Parathyroid adenoma (tissue), 2 donors: ENCODE measurements around the gene BIN1.

Source experiments
- H2AFZ ChIP-seq: fragments of 300-600 bp; sonication (generic); one replicate; pipeline ENCODE4 v1.7.0; 2017; ENCODE audit warnings: antibody characterized with exemption, mild to moderate bottlenecking
- H3K27ac ChIP-seq: fragments of 300-600 bp; sonication (generic); one replicate; pipeline ENCODE4 v1.7.0; 2017
- H3K27me3 ChIP-seq: fragments of 300-600 bp; sonication (generic); one replicate; pipeline ENCODE4 v1.7.0; 2017; ENCODE audit warnings: low read length; ENCODE audit not compliant: control insufficient read depth, insufficient read depth
- H3K36me3 ChIP-seq: fragments of 300-600 bp; sonication (generic); one replicate; pipeline ENCODE4 v1.7.0; 2017; ENCODE audit warnings: low read length; ENCODE audit not compliant: control insufficient read depth, insufficient read depth
- H3K4me1 ChIP-seq: fragments of 300-600 bp; sonication (generic); one replicate; pipeline ENCODE4 v1.7.0; 2017; ENCODE audit warnings: control low read depth
- H3K4me2 ChIP-seq: fragments of 300-600 bp; sonication (generic); one replicate; pipeline ENCODE4 v1.7.0; 2017; ENCODE audit warnings: low read length
- H3K4me3 ChIP-seq: fragments of 300-600 bp; sonication (generic); one replicate; pipeline ENCODE4 v1.7.0; 2017; ENCODE audit warnings: low read depth, low read length
- H3K79me2 ChIP-seq: fragments of 300-600 bp; sonication (generic); one replicate; pipeline ENCODE4 v1.7.0; 2017; ENCODE audit warnings: control low read depth
- H3K9ac ChIP-seq: fragments of 300-600 bp; sonication (generic); one replicate; pipeline ENCODE4 v1.7.0; 2017; ENCODE audit warnings: mild to moderate bottlenecking
- H3K9me3 ChIP-seq: fragments of 300-600 bp; sonication (generic); one replicate; pipeline ENCODE4 v1.7.0; 2017; ENCODE audit warnings: low read length; ENCODE audit not compliant: control insufficient read depth
- TF ChIP-seq, protein P1 (sequence below): fragments of 300-600 bp; sonication (generic); IDR thresholded peaks from one replicate; pipeline ENCODE4 v1.7.0; 2017; ENCODE audit warnings: antibody characterized with exemption, mild to moderate bottlenecking
- donor health status: primary hyperparathyroidism.

The BIN1 gene

DNA sequence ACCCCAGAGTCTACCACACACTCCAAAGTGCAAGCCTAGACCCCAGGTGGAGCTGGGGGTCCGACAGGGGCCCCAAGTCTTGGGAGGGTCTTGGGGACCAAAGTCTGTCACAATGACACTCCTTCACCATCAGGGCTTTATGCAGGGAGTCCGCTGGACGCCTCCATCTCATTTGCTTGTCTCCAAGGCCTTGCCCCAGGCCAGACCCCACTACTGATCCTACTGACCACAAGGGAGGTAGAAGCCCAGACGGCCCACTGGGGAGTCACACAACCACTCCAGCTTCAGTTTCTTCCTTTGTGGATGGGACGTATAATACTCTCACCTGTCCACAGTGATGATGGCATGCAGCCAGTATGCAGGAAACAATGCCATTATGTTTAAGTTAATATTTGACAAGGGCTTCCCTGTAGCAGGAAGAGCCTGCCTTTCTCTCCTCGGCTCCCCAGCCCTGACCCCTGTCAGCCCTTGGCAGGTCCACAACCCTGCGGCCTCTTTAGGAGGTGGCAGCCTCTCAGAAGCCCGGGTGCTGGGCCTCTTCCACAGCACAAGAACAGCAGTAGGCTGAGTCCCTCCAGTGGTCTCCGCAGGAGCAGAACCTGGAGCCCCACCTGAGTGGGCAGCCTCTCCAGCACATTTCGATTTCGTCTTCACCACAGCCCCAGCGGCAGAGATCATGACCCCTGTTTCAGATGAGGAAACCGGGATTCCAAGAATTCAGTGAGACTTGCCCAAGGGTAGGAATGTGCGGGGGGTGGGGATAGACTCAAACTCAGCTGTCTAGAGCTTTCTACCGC, 6.5 kb downstream of the BIN1 start:
- H3K27ac ChIP-seq = no peak overlapping the region
- TF ChIP-seq, protein P1, sequence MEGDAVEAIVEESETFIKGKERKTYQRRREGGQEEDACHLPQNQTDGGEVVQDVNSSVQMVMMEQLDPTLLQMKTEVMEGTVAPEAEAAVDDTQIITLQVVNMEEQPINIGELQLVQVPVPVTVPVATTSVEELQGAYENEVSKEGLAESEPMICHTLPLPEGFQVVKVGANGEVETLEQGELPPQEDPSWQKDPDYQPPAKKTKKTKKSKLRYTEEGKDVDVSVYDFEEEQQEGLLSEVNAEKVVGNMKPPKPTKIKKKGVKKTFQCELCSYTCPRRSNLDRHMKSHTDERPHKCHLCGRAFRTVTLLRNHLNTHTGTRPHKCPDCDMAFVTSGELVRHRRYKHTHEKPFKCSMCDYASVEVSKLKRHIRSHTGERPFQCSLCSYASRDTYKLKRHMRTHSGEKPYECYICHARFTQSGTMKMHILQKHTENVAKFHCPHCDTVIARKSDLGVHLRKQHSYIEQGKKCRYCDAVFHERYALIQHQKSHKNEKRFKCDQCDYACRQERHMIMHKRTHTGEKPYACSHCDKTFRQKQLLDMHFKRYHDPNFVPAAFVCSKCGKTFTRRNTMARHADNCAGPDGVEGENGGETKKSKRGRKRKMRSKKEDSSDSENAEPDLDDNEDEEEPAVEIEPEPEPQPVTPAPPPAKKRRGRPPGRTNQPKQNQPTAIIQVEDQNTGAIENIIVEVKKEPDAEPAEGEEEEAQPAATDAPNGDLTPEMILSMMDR = no peak
- H3K36me3 ChIP-seq = no peaks in the 10 kb centered on the region
- no peak overlapping the region for H3K9ac ChIP-seq
- H3K4me2 ChIP-seq = no peak overlapping the region
- H3K4me3 ChIP-seq = no peak overlapping the region
- no peaks in the 10 kb centered on the region for H3K27me3 ChIP-seq
- H2AFZ ChIP-seq = no peak overlapping the region
- H3K79me2 ChIP-seq = peaks cover 83% of the 10 kb centered on the region
- H3K4me1 ChIP-seq = peaks cover 54% of the 10 kb centered on the region
- no peaks in the 10 kb centered on the region for H3K9me3 ChIP-seq

DNA sequence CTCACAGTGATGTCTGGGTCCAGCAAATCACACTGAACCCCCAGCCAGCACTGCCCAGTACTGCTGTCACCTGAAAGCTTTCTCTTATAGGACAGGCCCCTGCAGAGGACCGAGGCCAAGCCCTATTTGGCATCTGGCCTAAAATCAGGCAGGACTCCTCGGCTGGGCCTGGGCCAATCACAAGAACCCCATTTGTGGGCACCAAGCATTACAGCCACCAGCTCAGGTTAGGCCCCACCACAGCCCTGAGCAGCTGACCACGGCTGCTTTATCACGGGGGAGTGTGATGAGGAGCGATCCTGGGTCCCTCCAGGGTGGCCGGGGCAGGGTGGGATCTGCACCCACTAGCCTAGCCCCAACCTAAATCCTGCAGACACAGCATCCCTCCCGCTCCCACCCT, 8.2 kb downstream of the BIN1 start:
- Histone ChIP-seq H3K4me2 (no peak overlapping the region), H3K4me3 (no peak overlapping the region), H3K4me1 (peaks cover 57% of the 10 kb centered on the region), H3K36me3 (no peaks in the 10 kb centered on the region), H3K79me2 (peaks cover 69% of the 10 kb centered on the region), H3K27me3 (no peaks in the 10 kb centered on the region), H3K9me3 (no peaks in the 10 kb centered on the region), H3K27ac (no peak overlapping the region), H3K9ac (no peak overlapping the region), H2AFZ (no peak overlapping the region)
- TF ChIP-seq, protein P1 = no peak

DNA sequence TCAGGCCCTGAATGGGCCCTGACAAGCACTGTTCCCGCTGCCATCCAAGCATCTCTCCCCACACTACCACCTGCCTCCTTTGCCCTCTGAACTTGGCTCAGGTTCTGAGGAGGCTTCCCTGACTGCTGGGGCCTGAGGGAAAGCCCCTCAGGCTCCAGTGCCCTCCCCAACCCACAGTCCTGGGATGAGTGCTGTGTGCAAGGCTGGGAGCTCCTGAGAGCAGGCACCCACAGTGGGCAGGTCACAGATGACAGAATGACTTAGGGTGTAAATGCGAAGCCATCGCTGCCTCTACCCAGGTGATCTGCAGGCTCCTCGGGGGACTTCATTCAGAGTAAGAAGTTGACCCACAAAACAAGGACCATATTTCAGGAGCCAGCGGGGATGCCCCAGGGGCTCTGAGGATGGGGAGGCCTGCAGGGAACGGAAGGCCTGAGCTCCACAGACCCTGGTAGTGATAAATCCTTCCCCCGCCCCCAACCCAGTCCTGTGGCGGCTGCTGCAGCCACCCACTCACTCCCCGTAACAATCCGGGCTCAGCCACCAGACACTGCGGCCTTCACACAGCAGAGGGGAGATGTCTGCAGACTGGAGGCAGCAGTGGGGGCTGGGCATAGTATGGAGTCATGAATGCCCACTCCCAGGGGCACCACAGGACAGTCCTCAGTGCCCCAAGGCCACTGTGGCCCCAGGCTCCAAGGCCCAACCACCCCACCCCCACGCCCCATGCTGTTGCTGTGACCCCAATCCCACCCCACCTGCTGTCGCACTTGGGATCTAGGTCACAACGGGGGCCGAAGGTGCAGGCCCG, 8.9 kb downstream of the BIN1 start:
- H2AFZ ChIP-seq = no peak overlapping the region
- no peaks in the 10 kb centered on the region for H3K9me3 ChIP-seq
- no peak overlapping the region for H3K4me3 ChIP-seq
- no peak overlapping the region for H3K9ac ChIP-seq
- TF ChIP-seq, protein P1 = no peak
- H3K4me1 ChIP-seq = peaks cover 59% of the 10 kb centered on the region
- H3K79me2 ChIP-seq = peaks cover 64% of the 10 kb centered on the region
- no peaks in the 10 kb centered on the region for H3K27me3 ChIP-seq
- H3K4me2 ChIP-seq = no peak overlapping the region
- peak overlapping the region; percentile 98 for H3K27ac ChIP-seq
- no peaks in the 10 kb centered on the region for H3K36me3 ChIP-seq

DNA sequence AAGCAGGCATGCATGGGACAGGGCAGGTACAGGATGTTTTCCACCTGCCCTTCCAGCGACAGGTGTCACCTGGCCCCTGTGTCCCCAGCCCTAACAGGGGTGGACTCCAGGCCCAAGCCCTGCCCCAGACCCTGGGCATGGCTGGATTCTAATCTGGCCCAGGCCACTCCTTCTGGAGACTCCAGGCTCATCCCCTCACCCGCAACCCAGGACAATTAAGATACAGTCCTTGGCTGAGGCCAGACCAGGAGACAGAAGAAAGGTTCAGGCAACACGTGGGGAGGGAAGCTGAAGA, 9.5 kb downstream of the BIN1 start:
- TF ChIP-seq, protein P1 = no peak
- peaks cover 59% of the 10 kb centered on the region for H3K4me1 ChIP-seq
- H3K9me3 ChIP-seq = no peaks in the 10 kb centered on the region
- no peaks in the 10 kb centered on the region for H3K36me3 ChIP-seq
- peak overlapping the region; percentile 98 for H3K27ac ChIP-seq
- H3K4me3 ChIP-seq = no peak overlapping the region
- no peak overlapping the region for H2AFZ ChIP-seq
- H3K79me2 ChIP-seq = peaks cover 62% of the 10 kb centered on the region
- H3K27me3 ChIP-seq = no peaks in the 10 kb centered on the region
- H3K4me2 ChIP-seq = no peak overlapping the region
- no peak overlapping the region for H3K9ac ChIP-seq
